Stimulated activated CD4-positive, alpha-beta T cell treated with anti-CD3 and anti-CD28 coated beads, Interleukin-1b, Interleukin-23, amount 100 ng/mL, for 4 hours (primary cell): ENCODE results near the gene EXOC4.

Experiments
- DNase-seq, 2 donors: peaks; one replicate each; pipeline ENCODE4 v3.0.0-alpha.2; 2020; ENCODE audit warnings: low read depth in 2 of 2

Gene EXOC4

GRCh38 chr7:133572843-133573242 lies 320.0 kb downstream of the EXOC4 start:
- no peak for DNase-seq

DNA sequence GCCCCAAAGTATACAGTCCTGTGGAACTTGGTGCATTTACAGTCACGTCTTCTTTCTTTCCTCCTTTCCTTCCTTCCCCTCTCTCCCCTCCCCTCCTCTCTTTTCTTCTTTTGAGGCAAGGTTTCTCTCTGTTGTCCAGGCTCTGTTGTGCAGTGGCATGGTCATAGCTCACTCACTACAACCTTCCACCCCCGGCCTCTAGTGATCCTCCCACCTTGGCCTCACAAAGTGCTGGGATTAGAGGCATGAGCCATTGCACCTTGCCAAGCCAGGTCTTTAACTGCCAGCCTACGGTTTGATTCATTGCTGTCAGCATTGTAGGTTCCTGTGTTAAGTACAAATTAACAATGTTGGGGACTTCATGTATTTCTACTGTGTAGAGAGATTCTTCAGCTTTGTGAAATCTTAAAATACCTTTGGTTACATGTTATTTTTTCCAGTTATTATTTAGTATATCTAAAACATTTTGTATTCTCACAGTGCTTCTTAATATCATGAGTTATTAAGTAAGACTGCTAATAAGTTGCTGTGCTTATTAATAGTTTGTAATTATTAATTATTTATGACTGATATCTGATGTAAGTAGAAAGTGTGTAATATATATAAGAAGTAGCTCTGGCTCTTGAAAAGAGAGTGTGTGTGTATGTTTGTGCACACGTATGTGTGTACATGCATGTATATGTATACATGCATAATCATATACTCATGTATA lies 320.8 kb downstream of the EXOC4 start:
- no peak for DNase-seq

DNA sequence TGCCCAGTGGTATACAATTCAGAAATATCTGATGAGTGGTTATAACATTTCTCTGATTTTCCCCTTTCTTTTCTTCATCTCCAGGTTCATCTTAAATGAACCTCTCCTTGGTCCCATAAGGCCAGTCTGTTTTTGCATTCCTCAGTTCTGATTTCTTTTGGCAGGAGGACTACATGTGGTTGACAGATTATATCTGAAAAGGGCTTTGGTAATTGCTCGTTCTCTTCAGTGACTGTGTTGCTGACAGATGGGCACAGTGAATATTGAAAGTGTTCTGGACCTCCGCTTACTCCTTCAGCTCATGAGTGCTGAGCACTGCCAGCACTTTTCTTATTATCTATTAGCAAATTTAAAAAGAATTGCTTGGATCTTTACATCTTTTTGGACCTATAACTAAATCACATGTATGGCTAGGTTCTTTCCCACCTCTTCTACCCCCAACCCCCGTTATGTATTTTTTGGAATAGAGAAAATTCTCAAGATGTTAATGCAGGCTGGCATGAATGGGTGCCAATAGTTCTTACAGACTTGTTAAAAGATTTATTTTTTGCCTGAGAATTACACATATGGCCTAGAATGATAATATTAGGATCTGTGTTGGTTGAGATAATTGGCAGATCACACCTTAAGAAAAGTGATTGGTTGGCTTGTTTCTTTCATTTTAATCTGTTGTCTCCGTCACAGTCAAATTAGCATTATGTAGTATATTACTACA lies 323.0 kb downstream of the EXOC4 start:
- DNase-seq = no peak

GRCh38 chr7:133576612-133577168 lies 323.8 kb downstream of the EXOC4 start:
- no peak for DNase-seq

GRCh38 chr7:133582766-133583523 lies 330.1 kb downstream of the EXOC4 start:
- DNase-seq = no peak

- no peak for DNase-seq
Observed at GRCh38 chr7:133583545-133584171, 330.8 kb downstream of the EXOC4 start.

GRCh38 chr7:133584956-133585668 lies 332.2 kb downstream of the EXOC4 start:
- no peak for DNase-seq

- no peak for DNase-seq
Observed at GRCh38 chr7:133586253-133586652, 333.4 kb downstream of the EXOC4 start.

DNA sequence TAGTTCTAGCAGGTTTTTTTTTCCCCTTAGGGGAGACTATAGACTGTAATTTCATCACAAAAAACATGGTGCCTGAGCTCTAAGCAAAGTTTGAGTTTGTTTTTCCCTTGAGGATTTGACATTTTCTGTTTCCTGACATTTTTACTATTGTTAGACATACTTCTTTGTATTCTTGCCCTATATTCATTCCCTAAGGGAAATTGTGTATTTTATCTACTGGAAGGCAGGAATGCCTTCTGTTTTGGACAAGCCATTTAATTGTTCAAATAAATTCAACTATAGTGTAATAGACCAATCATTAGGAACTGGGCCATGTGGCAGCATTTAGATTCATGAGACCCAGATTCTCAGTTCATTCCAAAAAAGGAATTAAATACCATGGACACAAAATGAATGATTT lies 335.0 kb downstream of the EXOC4 start:
- DNase-seq = no peak

DNA sequence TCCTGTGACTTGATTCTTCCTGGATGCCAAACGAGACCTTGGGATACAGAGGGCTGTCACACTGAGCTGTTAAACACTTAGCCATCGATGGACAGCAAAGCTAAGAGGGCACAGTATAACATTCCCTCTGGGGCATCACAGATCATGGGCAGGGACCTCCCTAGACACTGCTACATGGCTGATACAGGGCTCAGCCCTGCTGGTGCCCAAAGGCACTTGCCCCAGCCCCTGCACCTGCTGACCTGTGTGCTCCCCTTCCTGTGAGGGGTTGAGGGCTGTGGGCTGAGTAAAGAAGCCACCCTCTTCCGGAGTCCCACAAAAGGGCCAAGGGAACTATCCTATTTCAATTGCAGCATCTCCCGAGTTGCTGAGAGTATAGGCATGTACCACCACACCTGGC lies 337.9 kb downstream of the EXOC4 start:
- no peak for DNase-seq

GRCh38 chr7:133591704-133592340 lies 338.9 kb downstream of the EXOC4 start:
- no peak for DNase-seq

- DNase-seq = no peak
Observed at GRCh38 chr7:133593561-133593960, 340.7 kb downstream of the EXOC4 start.

DNA sequence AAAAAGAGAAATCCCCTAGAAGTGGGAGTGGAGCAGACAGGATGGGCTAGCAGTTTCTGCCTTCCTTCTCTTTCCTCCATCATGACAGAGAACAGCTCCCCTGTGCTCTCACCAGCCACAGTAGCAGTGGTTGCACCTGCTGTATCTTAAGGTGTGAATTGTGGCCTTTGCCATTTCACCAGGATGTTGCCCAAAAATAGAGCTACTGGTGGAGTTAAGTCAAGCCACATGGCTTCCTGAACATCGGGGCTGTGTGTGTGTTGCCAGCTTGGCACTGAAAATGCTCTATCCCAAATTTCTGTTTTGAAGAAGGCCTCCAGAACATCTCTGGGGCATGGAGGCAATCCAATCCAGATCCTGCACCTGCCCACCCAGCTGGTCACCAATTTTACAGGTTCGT lies 348.7 kb downstream of the EXOC4 start:
- DNase-seq = no peak

DNA sequence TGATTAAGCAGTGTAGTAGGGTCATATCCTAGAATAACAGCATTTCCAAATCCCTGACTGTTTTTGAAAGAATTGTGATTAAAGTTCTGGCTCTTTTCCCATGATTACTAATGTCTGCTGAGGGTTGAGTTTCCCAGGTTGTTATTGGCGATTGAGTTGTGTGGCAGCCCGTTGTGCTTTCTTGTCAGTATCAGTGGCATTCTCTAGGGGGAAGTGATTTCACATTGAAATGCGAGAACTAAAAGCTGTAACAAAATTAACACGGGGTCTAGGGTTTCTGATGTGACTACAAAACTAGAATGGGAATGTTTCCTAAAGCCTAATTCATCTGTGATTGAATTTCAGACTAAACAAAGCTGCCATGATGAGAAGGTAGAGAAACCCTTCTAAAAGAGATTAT lies 349.4 kb downstream of the EXOC4 start:
- no peak for DNase-seq

DNA sequence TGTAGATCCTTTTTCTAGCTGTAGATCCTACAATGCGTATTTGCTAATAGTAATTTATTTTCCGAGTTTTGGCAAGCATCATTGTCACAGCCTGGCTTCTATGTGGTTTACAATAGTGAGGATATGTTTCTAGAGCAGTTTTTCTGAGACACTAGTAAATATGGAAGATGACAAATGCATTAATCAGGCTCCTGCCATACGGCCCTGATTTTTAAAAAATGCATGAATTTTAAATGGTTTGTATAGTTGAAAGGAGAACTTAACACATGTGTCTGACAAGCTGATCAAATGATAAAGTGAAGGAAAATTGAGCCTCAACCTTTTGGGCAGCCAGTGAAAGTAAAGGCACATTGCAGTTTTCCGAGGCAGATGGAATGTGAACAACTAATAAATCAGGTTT lies 354.1 kb downstream of the EXOC4 start:
- no peak for DNase-seq

GRCh38 chr7:133609806-133610205 lies 356.9 kb downstream of the EXOC4 start:
- DNase-seq = no peak

GRCh38 chr7:133611955-133612354 lies 359.1 kb downstream of the EXOC4 start:
- no peak for DNase-seq

- DNase-seq = no peak
Observed at GRCh38 chr7:133613250-133613790, 360.4 kb downstream of the EXOC4 start.

- DNase-seq = no peak
Observed at GRCh38 chr7:133614251-133614650, 361.4 kb downstream of the EXOC4 start.

DNA sequence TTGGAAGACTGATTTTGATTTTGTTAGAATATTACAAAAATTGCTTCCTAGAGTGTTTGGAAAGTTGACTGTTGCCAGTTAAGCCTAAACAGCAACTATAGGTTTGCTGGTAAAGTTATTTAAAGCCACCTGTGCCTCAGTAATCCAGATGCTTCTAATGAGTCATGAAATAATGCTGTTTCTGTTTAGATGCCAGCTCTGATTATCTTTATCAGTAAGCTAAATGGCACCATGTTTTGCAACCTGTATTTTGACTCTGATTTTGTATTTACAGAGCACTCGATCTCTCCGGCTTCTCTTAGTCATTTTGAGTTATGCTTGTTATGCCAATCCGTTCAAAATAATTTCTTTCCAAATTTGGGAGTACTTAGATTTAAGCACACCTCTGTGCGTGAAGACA lies 366.1 kb downstream of the EXOC4 start:
- no peak for DNase-seq

DNA sequence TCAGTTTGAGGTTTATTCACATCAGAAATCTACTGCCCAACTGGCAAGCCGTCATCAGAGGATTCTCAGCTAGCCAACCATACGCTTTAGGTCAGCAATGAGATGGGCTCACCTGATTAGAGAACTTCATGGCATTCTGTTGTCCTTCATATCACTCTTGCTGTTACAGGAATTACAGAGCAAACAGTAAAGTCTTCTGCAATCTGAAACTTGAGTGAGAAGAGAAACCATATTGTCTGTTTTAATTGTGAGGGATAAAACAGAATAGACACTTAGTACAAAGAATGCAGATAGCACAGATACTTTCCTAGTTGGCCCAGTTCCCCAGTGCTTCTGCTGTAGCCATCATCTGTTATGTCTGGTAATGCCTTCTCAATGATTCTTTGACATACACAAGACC lies 366.6 kb downstream of the EXOC4 start:
- no peak for DNase-seq
